Measurements from ENCODE around the gene TRIM52.
A peak's percentile ranks its signal among the peaks of the same experiment; 100 is the strongest.
"Not testable (repeated sequence)": the region's sequence is repeated elsewhere in the genome, so short reads cannot be mapped to it uniquely, and the experiment has no call there.

Gene TRIM52

DNA sequence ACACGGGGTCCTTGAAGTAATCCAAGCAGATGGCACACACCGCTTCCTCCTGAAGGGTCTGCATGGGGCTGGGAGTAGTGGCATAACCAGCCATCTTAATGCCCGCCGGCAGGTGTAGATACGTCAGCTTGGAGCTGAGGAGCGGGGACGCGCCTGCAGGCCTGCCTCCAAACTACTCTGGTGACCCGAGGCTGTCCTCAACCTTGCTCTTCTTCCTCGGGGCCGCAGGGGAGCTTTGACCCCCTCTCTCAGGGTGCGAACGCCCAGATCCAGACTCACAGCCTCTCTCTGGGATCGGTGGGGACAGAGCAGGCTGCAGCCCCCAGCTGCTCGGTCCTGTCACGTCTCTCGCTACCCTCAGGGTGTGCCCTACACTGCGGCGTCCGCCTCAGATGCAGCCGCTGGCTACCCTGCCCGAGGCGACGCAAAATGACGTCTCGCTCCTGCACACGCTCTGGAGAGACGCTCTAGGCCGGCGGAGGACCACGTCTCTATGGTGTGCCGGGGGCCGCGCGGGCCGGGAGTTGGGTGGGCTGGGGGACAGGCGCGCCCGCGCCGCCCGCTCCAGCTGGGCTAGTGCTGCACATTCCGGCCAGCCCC, at the start of gene TRIM52:
TRIM52 (minus strand) TSS at position 424 of the 600 bp plus-strand sequence; CDS start at position 94, 330 bp downstream.
- H3K4me2 ChIP-seq: peak within 1 kb of the TSS; percentile 93 to 100 (median 99)
- H4K20me1 ChIP-seq: peaks cover 35 to 58% (median 45%) of the 10 kb centered on the region in 11 experiments; a peak in 20 of 22 replicates
- no peak for TF ChIP-seq Cebpa-rat (IDR thresholded peaks at IDR 0.05)
- H3K36me3 ChIP-seq: peaks cover 31 to 58% (median 37%) of the 10 kb centered on the region in 11 experiments
- H3K4me3 ChIP-seq: peak within 1 kb of the TSS; percentile 73 to 96 (median 92)
- H3K9ac ChIP-seq: peak within 1 kb of the TSS; percentile 99 to 100 (median 100)
- no peaks in the 10 kb centered on the region for H3K9me3 ChIP-seq (replicated peaks in 1 of 11)
- H3K4me1 ChIP-seq: peaks cover 41 to 54% (median 48%) of the 10 kb centered on the region in 10 experiments
- H3K27ac ChIP-seq: peak within 1 kb of the TSS; percentile 98 to 100 (median 100)
- H3K27me3 ChIP-seq: no peaks in the 10 kb centered on the region

DNA sequence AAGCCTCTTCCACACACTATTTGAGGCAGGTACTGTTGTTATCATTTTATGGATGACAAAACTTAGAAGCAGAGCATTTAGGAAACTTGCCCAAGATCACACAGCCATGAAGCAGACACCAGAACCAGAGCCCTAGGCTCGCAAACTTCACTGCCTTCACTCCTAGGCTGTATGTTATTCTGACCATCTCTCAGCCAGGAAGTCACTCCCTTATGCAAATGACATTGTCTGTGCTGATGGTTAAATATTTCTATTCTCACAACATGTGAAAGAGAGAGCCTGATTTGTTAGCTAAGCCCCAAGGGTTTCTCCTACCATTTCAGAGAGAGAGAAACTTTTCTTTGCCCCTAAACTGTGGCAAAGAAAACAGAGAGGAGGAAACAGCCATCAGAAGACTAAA, 26.4 kb upstream of the TRIM52 start:
- not testable (repeated sequence) for H3K9ac ChIP-seq, H3K4me3 ChIP-seq
- H3K4me2 ChIP-seq: peak overlapping the region in 2 of 11 experiments; percentile 5 to 15; a peak in 2 of 22 replicates

DNA sequence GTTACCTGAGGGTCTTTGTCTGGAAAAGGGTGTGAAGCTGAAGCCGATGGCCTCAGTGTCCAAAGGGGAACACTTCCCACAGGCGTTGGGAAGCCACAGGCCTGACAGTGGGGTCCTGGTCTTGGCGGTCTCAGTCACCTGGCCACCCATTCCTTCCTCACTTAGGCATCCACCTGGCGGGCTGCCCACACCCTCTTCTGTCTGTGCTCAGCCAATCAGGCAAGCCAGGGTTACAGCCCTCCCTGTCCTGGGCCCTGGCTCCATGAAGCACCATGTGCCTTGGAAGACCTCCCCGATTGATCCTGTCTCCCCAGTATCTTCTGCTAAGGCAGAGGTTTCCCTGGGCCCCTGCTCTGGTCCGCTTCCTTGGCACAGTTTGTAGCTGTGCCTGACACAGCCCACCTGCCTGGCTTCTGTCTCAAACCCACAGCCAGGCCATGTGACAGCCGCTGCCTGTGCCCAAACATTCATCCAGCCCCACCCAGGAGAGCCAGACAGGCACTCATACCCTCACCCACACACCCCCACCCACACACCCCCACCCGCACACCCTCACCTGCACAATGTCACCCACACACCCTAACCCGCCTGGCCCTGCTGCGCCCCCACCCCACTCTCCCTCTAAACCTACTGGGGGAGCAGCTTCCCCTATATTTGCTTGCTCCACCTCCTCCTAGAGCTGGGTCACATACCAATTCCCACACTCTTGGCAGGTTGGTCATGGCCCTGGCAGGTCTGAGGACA, 25.2 kb upstream of the TRIM52 start:
- not testable (repeated sequence) for H3K36me3 ChIP-seq; H3K4me2 ChIP-seq; H3K27ac ChIP-seq; H3K9ac ChIP-seq; H3K27me3 ChIP-seq; H3K4me1 ChIP-seq; H3K9me3 ChIP-seq (replicated peaks in 1 of 11); H3K4me3 ChIP-seq; H4K20me1 ChIP-seq

More for the DNA sequence above, 26.4 kb upstream of the TRIM52 start:
- not testable (repeated sequence) for H3K9me3 ChIP-seq (replicated peaks in 1 of 11); H3K4me1 ChIP-seq; H4K20me1 ChIP-seq; H3K36me3 ChIP-seq; H3K27ac ChIP-seq; H3K27me3 ChIP-seq

DNA sequence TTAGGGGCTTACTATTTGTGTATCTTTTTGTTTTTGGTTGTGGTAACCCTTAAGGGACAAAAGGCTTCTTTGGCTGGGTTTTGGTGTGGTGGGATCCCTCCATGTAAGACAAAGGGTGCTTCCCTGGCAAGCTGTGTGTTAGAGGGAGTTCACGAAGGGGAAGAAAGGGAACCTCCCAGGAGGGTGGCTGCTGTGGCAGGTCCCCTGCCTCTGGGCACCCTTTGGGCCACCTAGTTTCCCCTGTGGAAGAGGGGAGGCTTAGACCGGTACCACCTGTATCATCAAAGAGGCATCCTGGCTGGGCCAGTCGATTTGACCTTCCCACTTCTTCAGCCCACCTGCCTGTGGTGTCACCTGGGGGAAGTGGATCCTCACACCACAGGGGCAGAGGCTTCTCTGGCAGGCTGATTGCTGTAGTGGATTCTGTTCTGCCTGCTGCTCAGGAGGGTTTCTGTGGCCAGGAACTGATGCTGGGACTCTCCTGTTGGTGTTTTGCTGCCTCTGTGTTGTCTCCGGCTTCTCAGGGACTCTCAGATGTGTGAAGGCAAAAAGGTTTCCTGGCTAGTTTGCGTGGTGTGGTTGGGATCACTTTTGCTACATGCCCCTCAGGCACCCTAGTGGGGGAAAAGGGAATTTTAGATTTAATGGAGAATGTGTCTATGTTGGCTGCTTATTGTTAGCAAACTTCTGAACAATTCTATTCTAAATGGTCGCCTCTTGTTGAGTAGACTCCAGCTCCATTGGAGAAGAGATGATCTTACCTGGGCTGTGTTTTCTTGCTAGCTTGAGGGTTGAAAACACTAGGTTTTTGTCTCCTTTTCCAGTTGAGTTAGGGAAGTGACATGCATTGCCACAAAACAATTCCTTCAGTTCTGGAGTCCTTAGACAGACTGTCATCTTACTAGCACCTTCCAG, 23.2 kb upstream of the TRIM52 start:
- not testable (repeated sequence) for H3K4me2 ChIP-seq; H3K9me3 ChIP-seq (replicated peaks in 1 of 11); H3K36me3 ChIP-seq; H3K27me3 ChIP-seq; H4K20me1 ChIP-seq; H3K4me3 ChIP-seq; H3K27ac ChIP-seq; H3K4me1 ChIP-seq
- 0 out of 22 replicates have a peak overlapping the region, but pooled peaks of 1 of the 11 experiments have one; percentile 5 for H3K9ac ChIP-seq

DNA sequence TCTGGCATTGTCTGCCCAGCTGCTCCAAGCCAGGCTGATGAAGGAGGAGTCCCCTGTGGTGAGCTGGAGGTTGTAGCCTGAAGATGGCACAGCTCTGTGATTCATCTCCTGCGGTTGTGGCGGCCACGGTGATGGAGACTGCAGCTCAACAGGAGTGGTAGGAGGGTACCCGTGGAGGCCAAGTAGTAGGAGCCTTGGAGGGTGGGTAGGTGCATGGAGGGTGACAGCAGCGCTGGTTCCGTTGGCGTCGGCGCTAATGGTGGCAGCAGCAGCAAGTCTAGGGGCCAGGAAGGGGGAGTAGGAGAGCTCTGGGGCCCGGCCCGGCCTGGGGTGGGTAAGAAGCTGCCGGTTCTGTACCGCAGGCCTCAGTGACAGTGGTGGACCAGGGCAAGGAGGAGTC, 22.4 kb upstream of the TRIM52 start:
- H3K36me3 ChIP-seq: no peaks in the 10 kb centered on the region
- peaks cover 0 to 10% (median 0%) of the 10 kb centered on the region in 10 experiments; a peak in 2 of 20 replicates for H3K4me1 ChIP-seq
- H3K27me3 ChIP-seq: no peaks in the 10 kb centered on the region
- H3K9me3 ChIP-seq (replicated peaks in 1 of 11): no peaks in the 10 kb centered on the region
- no peaks in the 10 kb centered on the region for H4K20me1 ChIP-seq
- H3K4me3 ChIP-seq: no peak overlapping the region
- H3K4me2 ChIP-seq: no peak overlapping the region
- TF ChIP-seq Cebpa-rat (IDR thresholded peaks at IDR 0.05): no peak
- no peak overlapping the region for H3K27ac ChIP-seq
- no peak overlapping the region for H3K9ac ChIP-seq

DNA sequence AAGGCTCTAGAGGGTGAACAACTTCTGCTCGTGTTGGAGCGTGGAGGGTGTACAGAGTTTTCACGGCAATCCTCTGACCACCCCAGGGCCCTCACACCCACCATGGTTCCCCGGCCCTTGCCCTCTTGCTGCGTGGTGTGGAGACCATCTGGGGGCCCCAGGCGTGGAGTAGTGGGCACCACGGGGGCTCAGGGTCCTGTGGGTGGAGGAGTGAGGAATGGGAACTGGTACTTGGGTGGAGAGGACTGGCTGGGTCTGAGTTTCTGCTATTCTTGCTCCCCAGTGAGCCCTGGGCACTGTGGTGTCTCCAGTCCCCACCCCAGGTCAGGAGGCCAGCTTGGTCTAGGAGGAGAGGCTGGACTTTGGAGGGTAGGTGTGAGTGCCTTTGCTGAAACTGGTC, 21.9 kb upstream of the TRIM52 start:
- Histone ChIP-seq H3K4me2 (no peak overlapping the region), H3K9ac (no peak overlapping the region), H3K27me3 (no peaks in the 10 kb centered on the region), H3K36me3 (no peaks in the 10 kb centered on the region), H3K4me3 (no peak overlapping the region), H3K9me3 (replicated peaks in 1 of 11) (no peaks in the 10 kb centered on the region), H3K4me1 (peaks cover 0 to 10% (median 0%) of the 10 kb centered on the region in 10 experiments; a peak in 2 of 20 replicates), H3K27ac (no peak overlapping the region), H4K20me1 (no peaks in the 10 kb centered on the region)
- TF ChIP-seq Cebpa-rat (IDR thresholded peaks at IDR 0.05): no peak

DNA sequence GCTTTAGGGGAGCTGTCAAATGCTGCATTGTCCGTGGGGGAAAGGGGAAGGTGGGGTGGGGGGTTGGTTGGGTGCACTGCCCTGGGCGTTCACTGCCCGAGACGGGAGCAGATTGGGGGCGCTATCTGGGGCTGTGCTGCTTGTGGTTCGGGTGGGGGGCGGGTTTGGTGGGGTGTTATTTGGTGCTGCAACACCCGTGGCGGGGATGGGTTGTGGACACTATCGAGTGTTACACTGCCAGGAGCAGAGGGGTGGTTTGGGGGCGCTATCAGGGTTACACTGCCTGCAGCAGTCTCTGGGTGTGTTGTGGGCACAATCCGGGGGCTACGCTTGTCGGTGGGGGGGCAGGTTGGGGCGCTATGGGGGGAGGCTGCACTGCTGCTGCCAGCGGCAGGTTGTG, 21.5 kb upstream of the TRIM52 start:
- H3K36me3 ChIP-seq; H3K9me3 ChIP-seq (replicated peaks in 1 of 11); H3K27me3 ChIP-seq; H4K20me1 ChIP-seq; H3K4me3 ChIP-seq; H3K4me1 ChIP-seq; H3K9ac ChIP-seq; H3K27ac ChIP-seq; H3K4me2 ChIP-seq: not testable (repeated sequence)

DNA sequence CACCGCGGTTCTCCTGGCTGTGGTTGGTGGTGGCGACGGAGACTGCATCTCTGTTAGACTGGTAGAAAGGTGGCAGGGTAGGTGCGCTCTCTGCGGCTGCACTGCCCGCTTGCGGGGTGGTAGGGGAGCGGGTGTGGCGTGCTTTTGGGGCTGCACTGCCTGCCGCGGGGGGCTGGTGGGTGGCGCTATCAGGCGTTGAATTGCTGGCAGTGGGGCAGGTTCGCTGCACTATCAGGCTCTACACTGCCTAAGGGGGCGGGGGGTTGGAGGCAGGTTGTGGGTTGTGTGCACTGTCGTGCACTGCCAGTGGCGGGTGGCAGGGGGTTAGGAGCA, 21.0 kb upstream of the TRIM52 start:
- Histone ChIP-seq H3K27me3 (no peaks in the 10 kb centered on the region), H3K9ac (no peak overlapping the region), H3K9me3 (replicated peaks in 1 of 11) (no peaks in the 10 kb centered on the region), H3K36me3 (no peaks in the 10 kb centered on the region), H3K4me3 (no peak overlapping the region), H3K27ac (no peak overlapping the region), H3K4me1 (peaks cover 0 to 1% (median 0%) of the 10 kb centered on the region in 10 experiments; a peak in 1 of 20 replicates), H4K20me1 (no peaks in the 10 kb centered on the region), H3K4me2 (no peak overlapping the region)
- no peak for TF ChIP-seq Cebpa-rat (IDR thresholded peaks at IDR 0.05)

DNA sequence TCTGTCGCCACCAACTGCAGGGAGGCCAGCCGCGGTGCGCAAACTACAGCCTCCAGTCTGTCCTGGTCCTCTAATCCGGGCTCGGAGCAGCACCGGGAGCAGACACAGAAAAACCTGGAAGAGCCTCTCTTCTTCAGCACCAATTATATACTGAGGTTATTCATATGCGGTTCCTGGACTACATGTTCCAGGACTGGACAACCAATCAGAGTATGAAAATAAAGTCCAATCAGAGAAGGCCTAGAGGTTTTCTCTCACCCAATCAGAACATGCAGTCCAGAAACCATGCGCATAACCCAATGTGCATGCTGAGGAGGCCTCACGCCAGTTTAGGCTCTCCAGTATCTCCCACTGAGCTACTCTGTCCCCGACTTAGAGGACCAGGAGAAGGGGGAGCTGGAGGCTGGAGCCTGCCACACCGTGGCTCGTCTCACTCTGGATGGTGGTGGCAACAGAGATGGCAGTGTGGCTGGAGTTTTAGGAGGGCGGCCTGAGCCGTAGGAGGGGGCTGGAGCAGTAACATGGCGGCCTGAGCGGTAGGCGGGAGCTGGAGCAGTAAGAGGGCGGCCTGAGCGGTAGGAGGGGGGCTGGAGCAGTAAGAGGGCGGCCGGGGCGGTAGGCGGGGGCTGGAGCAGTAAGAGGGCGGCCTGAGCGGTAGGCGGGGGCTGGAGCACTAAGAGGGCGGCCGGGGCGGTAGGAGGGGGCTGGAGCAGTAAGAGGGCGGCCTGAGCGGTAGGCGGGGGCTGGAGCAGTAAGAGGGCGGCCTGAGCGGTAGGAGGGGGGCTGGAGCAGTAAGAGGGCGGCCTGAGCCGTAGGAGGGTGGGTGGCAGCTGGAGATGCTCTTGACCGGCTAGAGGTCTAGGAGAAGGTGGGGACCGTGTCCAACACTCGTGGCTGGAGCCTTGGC, 20.4 kb upstream of the TRIM52 start:
- Histone ChIP-seq H3K9ac (no peak overlapping the region), H3K4me3 (no peak overlapping the region)

More for the DNA sequence above, 20.4 kb upstream of the TRIM52 start:
- TF ChIP-seq Cebpa-rat (IDR thresholded peaks at IDR 0.05): no peak
- no peaks in the 10 kb centered on the region for H3K36me3 ChIP-seq
- no peaks in the 10 kb centered on the region for H4K20me1 ChIP-seq
- H3K4me1 ChIP-seq: no peaks in the 10 kb centered on the region
- no peak overlapping the region for H3K4me2 ChIP-seq
- H3K27ac ChIP-seq: no peak overlapping the region
- H3K27me3 ChIP-seq: no peaks in the 10 kb centered on the region
- no peaks in the 10 kb centered on the region for H3K9me3 ChIP-seq (replicated peaks in 1 of 11)
